ENCODE measurements around the gene S1PR4.

The S1PR4 gene

DNA sequence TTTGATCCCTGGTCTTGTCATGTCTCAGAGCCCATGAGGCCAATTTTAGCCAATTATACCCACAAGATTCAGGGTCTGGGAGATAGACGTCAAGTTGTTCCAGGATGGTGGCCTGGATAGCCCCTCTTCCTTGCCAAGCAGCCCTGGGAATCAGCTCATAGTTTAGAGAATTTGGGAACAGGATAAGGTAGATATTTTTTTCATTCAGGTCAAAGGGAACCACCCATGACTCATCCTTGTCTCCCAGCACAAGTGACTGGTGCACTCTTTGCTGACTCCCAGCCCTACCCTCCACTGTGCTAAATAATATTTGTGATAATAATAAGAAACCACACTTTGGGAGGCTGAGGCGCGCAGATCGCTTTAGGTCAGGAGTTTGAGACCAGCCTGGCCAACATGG is 17.1 kb upstream of the S1PR4 start:
- H3K9me3 ChIP-seq (ENCODE audit: insufficient read depth, low read length): no peaks in the 10 kb centered on the region
- no peaks in the 10 kb centered on the region for H4K20me1 ChIP-seq (ENCODE audit: low read depth, low read length)
- H3K4me2 ChIP-seq (ENCODE audit: low read depth, low read length, poor library complexity, severe bottlenecking): no peak overlapping the region
- H2AFZ ChIP-seq (ENCODE audit: low read depth, low read length, severe bottlenecking): no peak overlapping the region
- no peak overlapping the region for H3K27ac ChIP-seq (ENCODE audit: low read depth, low read length)
- H3F3A ChIP-seq (ENCODE audit: insufficient read depth): no peaks in the 10 kb centered on the region
- no peaks in the 10 kb centered on the region for H3K27me3 ChIP-seq (ENCODE audit: low read length)
- no peaks in the 10 kb centered on the region for H3K79me2 ChIP-seq (ENCODE audit: insufficient read depth, low read length)
- TF ChIP-seq CTCF (IDR thresholded peaks at IDR 0.05; ENCODE audit: insufficient read depth, low read length, poor library complexity, severe bottlenecking) (no peak), EZH2phosphoT487 (conservative IDR thresholded peaks at IDR 0.05; ENCODE audit: low read length) (no peak)
- no peak overlapping the region for H3K9ac ChIP-seq (ENCODE audit: low read length)
- no peaks in the 10 kb centered on the region for H3K9me2 ChIP-seq (replicated peaks; ENCODE audit: insufficient read depth, low read length)
- no peak overlapping the region for H3K4me3 ChIP-seq (ENCODE audit: insufficient read depth, low read length, poor library complexity, severe bottlenecking)
- no peaks in the 10 kb centered on the region for H3K36me3 ChIP-seq (ENCODE audit: low read length)

DNA sequence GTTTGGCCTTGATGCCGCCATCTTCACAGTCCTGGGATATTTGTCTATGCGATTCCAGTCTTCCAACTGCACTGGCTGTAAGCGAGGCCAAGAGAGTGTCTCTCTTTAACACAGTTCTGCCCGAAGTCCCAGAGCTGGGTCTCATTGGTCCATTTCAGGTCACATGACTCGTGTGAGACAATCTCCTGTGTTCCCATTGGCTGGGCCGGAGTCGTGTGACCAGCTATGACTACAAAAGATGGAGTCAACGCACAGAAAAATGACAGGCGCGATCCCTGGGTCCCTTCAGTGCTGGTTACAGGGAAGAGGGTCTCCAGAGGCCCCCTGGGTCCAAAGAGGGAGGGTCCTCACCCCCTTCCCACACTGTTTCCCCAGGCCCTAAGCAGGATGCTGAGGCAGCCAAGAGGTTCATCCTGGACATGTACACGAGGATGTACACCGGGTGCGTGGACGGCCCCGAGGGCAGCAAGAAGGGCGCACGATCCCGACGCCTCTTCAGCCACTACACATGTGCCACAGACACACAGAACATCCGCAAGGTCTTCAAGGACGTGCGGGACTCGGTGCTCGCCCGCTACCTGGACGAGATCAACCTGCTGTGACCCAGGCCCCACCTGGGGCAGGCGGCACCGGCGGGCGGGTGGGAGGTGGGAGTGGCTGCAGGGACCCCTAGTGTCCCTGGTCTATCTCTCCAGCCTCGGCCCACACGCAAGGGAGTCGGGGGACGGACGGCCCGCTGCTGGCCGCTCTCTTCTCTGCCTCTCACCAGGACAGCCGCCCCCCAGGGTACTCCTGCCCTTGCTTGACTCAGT is 15.9 kb upstream of the S1PR4 start:
- Histone ChIP-seq H3K9ac (ENCODE audit: low read length) (no peak overlapping the region), H3K9me3 (ENCODE audit: insufficient read depth, low read length) (no peaks in the 10 kb centered on the region), H3F3A (ENCODE audit: insufficient read depth) (no peaks in the 10 kb centered on the region), H3K27me3 (ENCODE audit: low read length) (no peaks in the 10 kb centered on the region), H3K4me3 (ENCODE audit: insufficient read depth, low read length, poor library complexity, severe bottlenecking) (no peak overlapping the region), H4K20me1 (ENCODE audit: low read depth, low read length) (no peaks in the 10 kb centered on the region), H3K27ac (ENCODE audit: low read depth, low read length) (no peak overlapping the region), H3K36me3 (ENCODE audit: low read length) (no peaks in the 10 kb centered on the region), H3K9me2 (replicated peaks; ENCODE audit: insufficient read depth, low read length) (no peaks in the 10 kb centered on the region), H3K79me2 (ENCODE audit: insufficient read depth, low read length) (no peaks in the 10 kb centered on the region), H2AFZ (ENCODE audit: low read depth, low read length, severe bottlenecking) (no peak overlapping the region), H3K4me2 (ENCODE audit: low read depth, low read length, poor library complexity, severe bottlenecking) (no peak overlapping the region)
- TF ChIP-seq EZH2phosphoT487 (conservative IDR thresholded peaks at IDR 0.05; ENCODE audit: low read length) (no peak), CTCF (IDR thresholded peaks at IDR 0.05; ENCODE audit: insufficient read depth, low read length, poor library complexity, severe bottlenecking) (no peak)

GRCh38 chr19:3163230-3163886 is 15.2 kb upstream of the S1PR4 start:
- Histone ChIP-seq H3K27ac (ENCODE audit: low read depth, low read length) (no peak overlapping the region), H4K20me1 (ENCODE audit: low read depth, low read length) (no peaks in the 10 kb centered on the region), H3F3A (ENCODE audit: insufficient read depth) (no peaks in the 10 kb centered on the region), H3K36me3 (ENCODE audit: low read length) (no peaks in the 10 kb centered on the region), H3K27me3 (ENCODE audit: low read length) (no peaks in the 10 kb centered on the region), H3K9me3 (ENCODE audit: insufficient read depth, low read length) (no peaks in the 10 kb centered on the region), H2AFZ (ENCODE audit: low read depth, low read length, severe bottlenecking) (no peak overlapping the region), H3K4me3 (ENCODE audit: insufficient read depth, low read length, poor library complexity, severe bottlenecking) (no peak overlapping the region), H3K4me2 (ENCODE audit: low read depth, low read length, poor library complexity, severe bottlenecking) (no peak overlapping the region), H3K9me2 (replicated peaks; ENCODE audit: insufficient read depth, low read length) (no peaks in the 10 kb centered on the region), H3K9ac (ENCODE audit: low read length) (no peak overlapping the region), H3K79me2 (ENCODE audit: insufficient read depth, low read length) (no peaks in the 10 kb centered on the region)
- peak; percentile 86 for TF ChIP-seq CTCF (IDR thresholded peaks at IDR 0.05; ENCODE audit: insufficient read depth, low read length, poor library complexity, severe bottlenecking)
- TF ChIP-seq EZH2phosphoT487 (conservative IDR thresholded peaks at IDR 0.05; ENCODE audit: low read length): no peak

Data from SU-DHL-6 (cell line).